RWPE2 (cell line): ENCODE results near the gene RAPGEF3.

Source experiments
- ATAC-seq: fragments of 200-7000 bp; cut with Tn5 transposase; 3 replicates; pipeline ENCODE4 v1.9.1; 2021; ENCODE audit warnings: low read depth
- DNase-seq: peaks from one replicate; pipeline ENCODE4 v3.0.0-alpha.2; 2020; ENCODE audit warnings: low spot score
- H3K27ac ChIP-seq: fragments of 450-650 bp; 2 replicates; pipeline ENCODE4 v1.5.1; 2017; ENCODE audit warnings: mild to moderate bottlenecking; ENCODE audit not compliant: poor library complexity, severe bottlenecking
- H3K27me3 ChIP-seq: fragments of 250-450 bp; sonication (Bioruptor Pico); 2 replicates; pipeline ENCODE4 v1.5.1; 2021; ENCODE audit warnings: mild to moderate bottlenecking, moderate library complexity; ENCODE audit not compliant: insufficient read depth, poor library complexity, severe bottlenecking
- H3K36me3 ChIP-seq: fragments of 250-450 bp; sonication (Bioruptor Pico); 2 replicates; pipeline ENCODE4 v1.5.1; 2020; ENCODE audit warnings: low read depth, mild to moderate bottlenecking, moderate library complexity
- H3K4me1 ChIP-seq: fragments of 250-450 bp; sonication (Bioruptor Pico); 2 replicates; pipeline ENCODE4 v1.5.1; 2021; ENCODE audit warnings: mild to moderate bottlenecking, moderate library complexity; ENCODE audit not compliant: insufficient read depth, poor library complexity, severe bottlenecking
- H3K4me3 ChIP-seq: fragments of 250-450 bp; sonication (Bioruptor Pico); 2 replicates; pipeline ENCODE4 v1.5.1; 2021; ENCODE audit warnings: mild to moderate bottlenecking, moderate library complexity; ENCODE audit not compliant: severe bottlenecking
- H3K9me3 ChIP-seq: fragments of 250-450 bp; sonication (Bioruptor Pico); 2 replicates; pipeline ENCODE4 v1.5.1; 2021; ENCODE audit warnings: mild to moderate bottlenecking, moderate library complexity; ENCODE audit not compliant: severe bottlenecking
- CTCF ChIP-seq: fragments of 450-650 bp; IDR thresholded peaks from one replicate; pipeline ENCODE4 v1.5.1; 2017; ENCODE audit warnings: mild to moderate bottlenecking, moderate library complexity; ENCODE audit not compliant: poor library complexity, severe bottlenecking

Gene RAPGEF3

GRCh38 chr12:47757840-47758583 is 668 bp downstream of the RAPGEF3 start:
- peaks cover 46% of the 10 kb centered on the region for H3K4me1 ChIP-seq
- TF ChIP-seq CTCF: no peak
- peak overlapping the region; percentile 40 for H3K4me3 ChIP-seq
- peak overlapping the region; percentile 61 for H3K27ac ChIP-seq
- no peaks in the 10 kb centered on the region for H3K27me3 ChIP-seq
- no peak for DNase-seq
- H3K36me3 ChIP-seq: no peaks in the 10 kb centered on the region
- no peaks in the 10 kb centered on the region for H3K9me3 ChIP-seq
- peak; percentile 22 for ATAC-seq

- H3K4me1 ChIP-seq: peaks cover 52% of the 10 kb centered on the region
- TF ChIP-seq CTCF: no peak
- H3K9me3 ChIP-seq: no peaks in the 10 kb centered on the region
- peak overlapping the region; percentile 61 for H3K27ac ChIP-seq
- H3K4me3 ChIP-seq: peak overlapping the region; percentile 40
- no peaks in the 10 kb centered on the region for H3K36me3 ChIP-seq
- no peaks in the 10 kb centered on the region for H3K27me3 ChIP-seq
- DNase-seq (no peak), ATAC-seq (no peak)
Observed at GRCh38 chr12:47757364-47757839, 1.3 kb downstream of the RAPGEF3 start.

GRCh38 chr12:47755655-47756562 is 2.8 kb downstream of the RAPGEF3 start:
- no peak for TF ChIP-seq CTCF
- no peaks in the 10 kb centered on the region for H3K9me3 ChIP-seq
- no peak for DNase-seq
- H3K4me3 ChIP-seq: no peak overlapping the region
- no peaks in the 10 kb centered on the region for H3K27me3 ChIP-seq
- peak overlapping the region; percentile 98 for H3K27ac ChIP-seq
- ATAC-seq: no peak
- H3K4me1 ChIP-seq: peaks cover 60% of the 10 kb centered on the region
- peaks cover 8% of the 10 kb centered on the region for H3K36me3 ChIP-seq

GRCh38 chr12:47754881-47755280 is 3.8 kb downstream of the RAPGEF3 start:
- Histone ChIP-seq H3K9me3 (no peaks in the 10 kb centered on the region), H3K36me3 (peaks cover 14% of the 10 kb centered on the region), H3K27me3 (no peaks in the 10 kb centered on the region), H3K27ac (peak overlapping the region; percentile 98), H3K4me3 (no peak overlapping the region), H3K4me1 (peaks cover 58% of the 10 kb centered on the region)
- ATAC-seq: no peak
- no peak for TF ChIP-seq CTCF
- no peak for DNase-seq
